GM12891 (cell line): ENCODE data around the gene AVEN.
"Not testable (repeated sequence)": the region's sequence is repeated elsewhere in the genome, so short reads cannot be mapped to it uniquely, and the experiment has no call there.

Experiments
- DNase-seq: peaks from one replicate; pipeline ENCODE4 v3.0.0; 2011; ENCODE audit warnings: low spot score; ENCODE audit not compliant: insufficient read length
- FAIRE-seq: peaks from 2 replicates; lab custom pipeline; 2011; peaks lifted over from hg19 to GRCh38; lab: Jason Lieb, UNC
- PAX5 ChIP-seq: IDR thresholded peaks from 2 replicates; pipeline ENCODE4 v1.6.1; 2011; ENCODE audit warnings: low read length, moderate library complexity, mild to moderate bottlenecking; ENCODE audit not compliant: insufficient read depth, severe bottlenecking
- POLR2A ChIP-seq: IDR thresholded peaks from 2 replicates; pipeline ENCODE4 v1.6.1; 2011; ENCODE audit warnings: low read depth, low read length, control low read depth
- POLR2AphosphoS5 ChIP-seq: IDR thresholded peaks from 2 replicates; pipeline ENCODE4 v1.6.1; 2011; ENCODE audit warnings: low read depth, low read length, control low read depth
- POU2F2 ChIP-seq: IDR thresholded peaks from 2 replicates; pipeline ENCODE4 v1.6.1; 2011; ENCODE audit warnings: low read depth, mild to moderate bottlenecking, control low read depth, low read length, moderate library complexity
- SPI1 ChIP-seq: IDR thresholded peaks from 2 replicates; pipeline ENCODE4 v1.6.1; 2011; ENCODE audit warnings: low read depth, low read length, control low read depth
- TAF1 ChIP-seq: IDR thresholded peaks from 2 replicates; pipeline ENCODE4 v1.6.1; 2011; ENCODE audit warnings: low read depth, low read length, control low read depth

AVEN gene

DNA sequence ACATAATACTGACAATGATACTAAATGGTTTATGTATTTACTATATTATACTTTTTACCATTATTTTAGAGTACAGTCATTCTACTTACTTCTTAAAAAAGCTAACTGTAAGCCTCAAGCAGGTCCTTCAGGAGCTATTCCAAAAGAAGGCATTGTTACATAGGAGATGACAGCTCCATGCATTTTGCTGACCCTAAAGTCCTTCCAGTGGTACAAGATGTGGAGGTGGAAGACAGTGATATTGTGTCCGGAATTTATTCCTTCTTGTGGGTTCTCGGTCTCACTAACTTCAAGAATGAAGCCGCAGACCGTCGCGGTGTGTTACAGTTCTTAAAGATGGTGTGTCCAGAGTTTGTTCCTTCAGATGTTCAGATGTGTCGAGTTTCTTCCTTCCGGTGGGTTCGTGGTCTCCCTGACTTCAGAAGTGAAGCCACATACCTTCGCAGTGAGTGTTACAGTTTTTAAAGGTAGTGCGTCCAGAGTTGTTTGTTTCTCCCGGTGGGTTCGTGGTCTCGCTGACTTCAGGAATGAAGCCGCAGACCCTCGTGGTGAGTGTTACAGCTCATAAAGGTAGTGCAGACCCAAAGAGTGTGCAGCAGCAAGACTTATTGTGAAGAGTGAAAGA, 20.9 kb downstream of the AVEN start:
- FAIRE-seq (no peak), DNase-seq (no peak)
- TF ChIP-seq PAX5: no peak
- TF ChIP-seq TAF1: no peak
- TF ChIP-seq POU2F2: no peak
- no peak for TF ChIP-seq SPI1
- no peak for TF ChIP-seq POLR2AphosphoS5
- no peak for TF ChIP-seq POLR2A

DNA sequence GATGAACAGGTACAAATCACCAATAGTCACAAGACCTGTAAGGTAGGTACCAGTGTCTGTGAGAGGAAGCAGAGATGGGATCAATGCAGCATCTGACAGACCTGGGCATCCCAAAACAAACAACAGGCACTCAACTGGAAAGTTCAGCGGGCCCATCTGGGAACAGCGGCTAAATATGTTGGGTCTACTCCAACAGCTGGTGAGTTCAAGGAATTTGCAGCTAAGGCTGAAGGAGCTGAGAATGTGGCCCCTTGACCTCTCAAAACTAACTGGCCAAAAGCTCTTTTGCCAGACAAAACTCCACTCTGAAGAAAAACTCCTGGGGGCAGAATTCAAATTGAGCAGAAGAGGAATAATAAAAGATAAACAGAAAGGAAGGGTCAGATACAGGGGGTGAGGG, 24.4 kb downstream of the AVEN start:
- FAIRE-seq: no peak
- TF ChIP-seq TAF1: no peak
- no peak for TF ChIP-seq POU2F2
- no peak for TF ChIP-seq SPI1
- no peak for TF ChIP-seq PAX5
- no peak for TF ChIP-seq POLR2A
- TF ChIP-seq POLR2AphosphoS5: no peak
- DNase-seq: no peak

DNA sequence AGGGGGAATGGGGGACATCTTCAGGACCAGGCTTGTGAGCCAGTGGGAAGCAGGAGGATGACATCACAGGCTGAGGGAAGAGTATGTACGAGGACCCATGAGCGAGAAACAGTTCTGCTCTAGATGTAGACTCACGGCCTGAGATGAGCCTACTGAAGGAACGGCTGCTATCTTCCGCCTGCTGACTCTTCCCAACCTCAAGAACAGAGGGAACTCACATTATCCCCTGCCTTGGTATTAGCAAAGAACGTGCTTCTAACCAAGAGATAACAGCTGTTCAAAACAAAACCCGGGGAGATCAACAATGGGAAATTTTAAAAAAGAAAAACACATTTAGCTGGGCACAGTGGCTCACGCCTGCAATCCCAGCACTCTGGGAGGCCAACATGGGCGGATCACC, 25.3 kb downstream of the AVEN start:
- DNase-seq (no peak), FAIRE-seq (no peak)
- TF ChIP-seq TAF1: no peak
- no peak for TF ChIP-seq SPI1
- TF ChIP-seq POLR2A: no peak
- no peak for TF ChIP-seq POU2F2
- no peak for TF ChIP-seq PAX5
- no peak for TF ChIP-seq POLR2AphosphoS5

DNA sequence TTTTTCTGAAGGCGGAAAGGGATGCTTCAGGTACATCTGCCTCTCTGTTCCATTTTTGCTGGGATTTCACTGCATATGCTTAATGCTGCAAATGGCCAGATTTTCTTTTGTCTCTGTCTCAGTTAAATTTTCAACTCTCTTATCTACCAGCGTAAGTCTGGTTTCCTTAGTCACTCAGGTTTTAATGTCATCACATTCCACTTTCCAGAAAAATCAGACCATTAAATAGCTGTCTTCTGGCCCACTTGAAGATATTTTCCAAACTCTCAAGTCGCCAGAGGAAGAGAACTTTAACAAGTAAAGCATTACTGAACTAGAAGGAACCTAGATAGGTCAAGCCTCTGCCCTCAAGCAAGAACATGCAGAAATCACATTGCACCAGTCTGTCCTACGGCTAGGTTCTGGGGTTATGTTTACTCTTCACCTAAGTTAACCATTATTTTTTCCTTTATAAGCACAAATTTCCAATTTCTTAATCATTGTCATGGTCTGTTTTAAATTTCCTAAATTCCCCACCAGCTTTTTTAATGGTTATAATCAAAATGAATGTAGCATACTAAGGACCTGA, 26.5 kb downstream of the AVEN start:
- DNase-seq (no peak), FAIRE-seq (no peak)
- TF ChIP-seq TAF1: no peak

DNA sequence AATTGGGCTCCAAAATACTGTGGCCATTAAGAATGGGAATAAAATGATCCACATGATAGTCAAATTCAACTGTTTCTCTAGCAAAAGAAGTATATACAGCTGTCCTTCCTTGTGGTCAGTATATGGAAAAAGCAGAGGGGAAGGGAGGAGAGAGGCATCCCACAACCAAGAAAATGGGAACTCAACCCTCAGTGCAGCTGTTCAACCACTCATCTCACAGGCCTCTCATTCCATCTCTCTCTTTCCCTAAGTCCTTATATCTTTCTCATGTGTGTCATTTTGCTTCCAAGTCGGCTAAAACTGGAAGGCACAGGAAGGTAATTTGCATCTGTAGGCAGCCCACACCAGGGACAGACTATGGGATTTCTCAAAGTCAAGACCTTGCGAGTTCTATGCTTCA, 27.5 kb downstream of the AVEN start:
- DNase-seq (no peak), FAIRE-seq (no peak)
- TF ChIP-seq POU2F2: no peak
- TF ChIP-seq SPI1: no peak
- TF ChIP-seq PAX5: no peak
- no peak for TF ChIP-seq POLR2AphosphoS5
- no peak for TF ChIP-seq TAF1
- TF ChIP-seq POLR2A: no peak

DNA sequence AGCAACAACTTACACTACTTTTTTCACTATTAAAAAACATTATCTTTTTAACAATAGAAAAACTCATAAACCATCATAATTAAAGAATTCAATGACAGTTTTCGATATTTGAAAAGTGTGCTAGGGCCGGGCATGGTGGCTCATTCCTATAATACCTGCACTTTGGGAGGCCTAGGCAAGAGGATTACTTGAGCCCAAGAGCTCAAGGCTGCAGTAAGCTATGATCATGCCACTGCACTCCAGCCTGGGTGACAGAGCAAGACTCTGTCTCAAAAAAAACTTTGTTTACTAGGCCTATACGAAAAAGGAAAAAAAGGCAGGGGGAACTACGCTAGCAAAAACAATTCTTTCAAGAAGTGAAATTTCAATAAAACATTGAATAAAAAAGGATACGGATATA, 28.1 kb downstream of the AVEN start:
- TF ChIP-seq PAX5 (no peak), POU2F2 (no peak), TAF1 (no peak), POLR2A (no peak), POLR2AphosphoS5 (no peak), SPI1 (no peak)
- no peak for FAIRE-seq
- no peak for DNase-seq

DNA sequence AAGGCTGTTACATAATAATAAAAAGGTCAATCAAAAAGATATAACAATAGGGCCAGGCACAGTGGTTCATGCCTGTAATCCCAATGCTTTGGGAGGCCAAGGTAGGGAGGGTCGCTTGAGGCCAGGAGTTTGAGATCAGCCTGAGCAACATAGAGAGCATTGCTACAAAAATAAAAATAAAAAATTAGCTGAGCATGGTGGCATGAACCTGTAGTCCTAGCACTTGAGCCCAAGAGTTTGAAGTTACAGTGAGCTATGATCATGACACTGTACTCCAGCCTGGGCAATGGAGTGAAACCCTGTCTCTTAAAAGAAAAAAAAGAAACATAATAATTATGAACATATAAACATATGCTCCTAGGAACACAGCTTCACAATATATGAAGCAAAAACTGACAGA, 29.3 kb downstream of the AVEN start:
- FAIRE-seq: no peak

DNA sequence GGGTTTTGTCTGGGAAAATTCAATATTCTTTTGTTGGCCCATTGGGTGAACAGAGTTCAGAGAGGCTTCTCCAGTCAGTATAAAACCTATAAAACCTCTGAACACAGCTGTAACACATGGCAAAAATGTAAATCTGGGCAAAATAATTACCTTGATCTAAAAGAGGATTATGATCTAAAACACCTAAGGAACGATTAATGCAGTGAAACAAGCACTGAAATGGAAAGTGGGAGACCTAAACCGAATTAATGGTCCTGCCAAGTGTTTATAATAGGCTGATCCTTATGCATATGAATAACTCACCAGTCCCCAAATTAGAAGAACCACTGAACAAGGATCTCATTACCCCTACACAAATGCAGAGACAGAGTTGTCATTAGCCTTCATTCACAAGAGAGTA, 32.6 kb downstream of the AVEN start:
- DNase-seq: no peak
- no peak for FAIRE-seq
- TF ChIP-seq TAF1 (no peak), SPI1 (no peak), POU2F2 (no peak), POLR2AphosphoS5 (no peak), PAX5 (no peak), POLR2A (no peak)

More for the DNA sequence above, 29.3 kb downstream of the AVEN start:
- no peak for DNase-seq
- no peak for TF ChIP-seq POLR2A
- TF ChIP-seq POLR2AphosphoS5: no peak
- no peak for TF ChIP-seq TAF1
- TF ChIP-seq POU2F2: no peak
- TF ChIP-seq SPI1: no peak
- no peak for TF ChIP-seq PAX5

DNA sequence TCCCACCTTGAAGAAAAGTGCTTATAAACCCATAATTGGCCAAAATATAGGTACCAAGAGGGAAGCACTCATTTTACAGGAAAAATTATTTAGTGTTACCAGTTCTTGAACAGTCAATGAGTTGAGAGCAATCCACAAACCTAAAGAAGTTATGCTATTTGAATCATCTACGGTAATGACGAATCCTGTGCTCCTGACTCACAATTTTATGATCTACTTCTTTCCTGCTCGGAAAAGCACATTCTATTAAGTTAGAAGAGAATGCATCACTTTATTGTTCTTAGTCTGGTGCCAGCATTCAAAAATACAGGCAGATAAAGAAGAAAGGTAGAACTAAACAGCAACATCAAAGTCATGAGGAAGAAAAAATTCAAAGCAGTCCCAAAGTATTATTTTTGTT, 37.5 kb downstream of the AVEN start:
- no peak for FAIRE-seq
- DNase-seq: no peak
- TF ChIP-seq POU2F2: no peak
- no peak for TF ChIP-seq POLR2AphosphoS5
- no peak for TF ChIP-seq POLR2A
- no peak for TF ChIP-seq SPI1
- no peak for TF ChIP-seq TAF1
- TF ChIP-seq PAX5: no peak

DNA sequence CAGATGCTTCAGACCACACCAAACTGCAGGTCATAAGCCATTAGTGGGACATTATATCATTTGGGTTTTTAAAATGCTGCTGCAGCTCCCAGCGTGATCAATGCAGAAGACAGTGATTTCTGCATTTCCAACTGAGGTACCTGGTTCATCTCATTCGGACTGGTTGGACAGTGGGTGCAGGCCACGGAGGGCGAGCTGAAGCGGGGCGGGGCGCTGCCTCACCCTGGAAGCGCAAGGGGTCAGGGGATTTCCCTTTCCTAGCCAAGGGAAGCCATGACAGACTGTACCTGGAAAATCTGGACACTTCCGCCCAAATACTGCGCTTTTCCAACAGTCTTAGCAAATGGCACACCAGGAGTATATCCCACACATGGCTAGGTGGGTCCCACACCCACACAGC, 43.3 kb downstream of the AVEN start:
- DNase-seq, FAIRE-seq: not testable (repeated sequence)
